ENCODE measurements around the gene SCD.

SCD gene

DNA sequence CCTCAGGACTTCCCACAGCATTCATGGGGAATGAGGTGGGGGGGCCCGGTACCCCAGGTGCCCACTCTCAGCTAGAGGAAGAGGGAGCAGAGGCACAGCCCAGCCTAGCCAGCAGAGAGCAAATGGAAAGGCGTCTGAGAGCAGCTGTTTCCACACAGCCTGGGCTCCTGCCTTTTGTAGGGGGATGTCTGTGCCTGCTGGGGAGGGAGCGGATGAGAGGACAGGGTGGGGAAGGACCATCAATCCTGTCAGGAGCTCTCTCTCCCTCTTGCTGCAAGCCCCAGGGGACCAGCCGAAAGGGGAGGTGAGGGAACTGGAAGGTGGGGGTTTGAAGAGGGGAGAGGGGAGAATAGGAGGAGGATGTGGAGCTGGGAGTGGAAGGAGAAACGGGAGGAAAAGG lies 17.0 kb upstream of the SCD start, which contains the start of gene PKD2L1:
Gene PKD2L1 (minus strand): TSS at position 150 of the 400 bp plus-strand sequence. CDS start 125 bp downstream, at position 25.
- no peak for TF ChIP-seq SIN3A (IDR thresholded peaks at IDR 0.05; ENCODE audit: borderline replicate concordance, insufficient read depth, low read length)
- no peak for TF ChIP-seq TAF1 (IDR thresholded peaks at IDR 0.05; ENCODE audit: borderline replicate concordance, insufficient read depth, low read length)
- TF ChIP-seq FOXP2 (optimal IDR thresholded peaks at IDR 0.05; ENCODE audit: borderline replicate concordance, extremely low read depth, extremely low read length, insufficient read depth) = no peak

DNA sequence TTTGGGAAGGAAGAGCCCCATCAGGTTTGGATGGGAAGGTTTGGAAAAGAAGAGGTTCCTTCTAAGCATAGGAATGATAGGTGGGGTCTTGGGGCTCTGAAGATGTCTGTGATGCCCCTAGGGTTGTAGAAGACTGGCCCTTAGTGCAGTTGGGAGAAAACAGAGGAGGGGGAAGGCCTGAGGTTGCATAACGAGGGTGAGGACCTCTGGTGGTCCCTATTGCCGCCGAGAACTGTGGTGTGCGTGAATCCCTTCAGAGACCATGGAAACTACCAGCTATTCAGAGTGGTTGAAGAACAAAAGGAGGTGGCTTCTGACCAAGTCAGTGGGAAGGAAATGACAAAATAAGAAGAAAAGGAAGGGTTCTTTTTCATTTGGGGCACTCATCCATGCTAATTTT lies 13.9 kb upstream of the SCD start:
- no peak for TF ChIP-seq SIN3A (IDR thresholded peaks at IDR 0.05; ENCODE audit: borderline replicate concordance, insufficient read depth, low read length)
- TF ChIP-seq FOXP2 (optimal IDR thresholded peaks at IDR 0.05; ENCODE audit: borderline replicate concordance, extremely low read depth, extremely low read length, insufficient read depth) = no peak
- no peak for TF ChIP-seq TAF1 (IDR thresholded peaks at IDR 0.05; ENCODE audit: borderline replicate concordance, insufficient read depth, low read length)
- TF ChIP-seq, protein P1, sequence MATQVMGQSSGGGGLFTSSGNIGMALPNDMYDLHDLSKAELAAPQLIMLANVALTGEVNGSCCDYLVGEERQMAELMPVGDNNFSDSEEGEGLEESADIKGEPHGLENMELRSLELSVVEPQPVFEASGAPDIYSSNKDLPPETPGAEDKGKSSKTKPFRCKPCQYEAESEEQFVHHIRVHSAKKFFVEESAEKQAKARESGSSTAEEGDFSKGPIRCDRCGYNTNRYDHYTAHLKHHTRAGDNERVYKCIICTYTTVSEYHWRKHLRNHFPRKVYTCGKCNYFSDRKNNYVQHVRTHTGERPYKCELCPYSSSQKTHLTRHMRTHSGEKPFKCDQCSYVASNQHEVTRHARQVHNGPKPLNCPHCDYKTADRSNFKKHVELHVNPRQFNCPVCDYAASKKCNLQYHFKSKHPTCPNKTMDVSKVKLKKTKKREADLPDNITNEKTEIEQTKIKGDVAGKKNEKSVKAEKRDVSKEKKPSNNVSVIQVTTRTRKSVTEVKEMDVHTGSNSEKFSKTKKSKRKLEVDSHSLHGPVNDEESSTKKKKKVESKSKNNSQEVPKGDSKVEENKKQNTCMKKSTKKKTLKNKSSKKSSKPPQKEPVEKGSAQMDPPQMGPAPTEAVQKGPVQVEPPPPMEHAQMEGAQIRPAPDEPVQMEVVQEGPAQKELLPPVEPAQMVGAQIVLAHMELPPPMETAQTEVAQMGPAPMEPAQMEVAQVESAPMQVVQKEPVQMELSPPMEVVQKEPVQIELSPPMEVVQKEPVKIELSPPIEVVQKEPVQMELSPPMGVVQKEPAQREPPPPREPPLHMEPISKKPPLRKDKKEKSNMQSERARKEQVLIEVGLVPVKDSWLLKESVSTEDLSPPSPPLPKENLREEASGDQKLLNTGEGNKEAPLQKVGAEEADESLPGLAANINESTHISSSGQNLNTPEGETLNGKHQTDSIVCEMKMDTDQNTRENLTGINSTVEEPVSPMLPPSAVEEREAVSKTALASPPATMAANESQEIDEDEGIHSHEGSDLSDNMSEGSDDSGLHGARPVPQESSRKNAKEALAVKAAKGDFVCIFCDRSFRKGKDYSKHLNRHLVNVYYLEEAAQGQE (IDR thresholded peaks at IDR 0.05; ENCODE audit: insufficient read depth in 1 of 2, low read depth in 2 of 2, low read length in 2 of 2) = no peak
- TF ChIP-seq POLR2AphosphoS5 (IDR thresholded peaks at IDR 0.05; ENCODE audit: low read depth, low read length) = no peak

DNA sequence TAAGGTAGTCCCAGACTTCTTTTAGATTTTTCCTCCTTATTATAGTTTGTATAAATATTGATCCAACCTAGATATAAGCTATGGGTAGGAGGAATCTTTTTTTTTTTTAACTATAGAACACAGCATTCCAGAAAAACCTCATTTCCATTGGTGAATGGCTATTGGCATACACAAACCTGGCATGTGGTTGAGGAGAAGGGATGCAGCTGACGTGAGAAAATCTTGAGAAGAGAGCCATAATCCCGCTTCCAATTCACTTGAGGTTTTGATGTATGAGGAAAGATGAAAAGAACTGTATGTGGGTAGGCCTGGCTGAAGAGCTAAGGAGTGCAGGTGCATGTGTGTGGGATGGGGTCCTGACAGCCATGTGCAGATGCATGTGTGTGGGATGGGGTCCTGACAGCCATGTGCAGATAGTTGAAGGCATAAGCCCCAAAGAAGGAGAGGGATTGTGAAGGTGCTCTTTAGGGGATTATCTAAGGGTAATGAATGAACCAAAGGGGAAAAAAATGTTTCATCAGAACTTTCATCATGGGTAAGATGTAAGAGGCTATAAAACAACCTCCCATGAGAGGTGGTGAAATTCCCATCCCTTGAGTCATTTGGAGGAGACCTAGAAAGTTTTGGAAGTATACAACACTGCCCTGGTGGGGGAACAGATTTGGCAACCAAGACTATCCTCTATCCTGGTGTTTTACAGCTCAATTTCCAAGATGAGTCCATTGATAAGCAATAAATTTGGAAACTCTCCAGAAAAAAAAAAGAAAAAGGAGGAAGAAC lies 13.2 kb upstream of the SCD start:
- TF ChIP-seq FOXP2 (optimal IDR thresholded peaks at IDR 0.05; ENCODE audit: borderline replicate concordance, extremely low read depth, extremely low read length, insufficient read depth) = no peak
- TF ChIP-seq, protein P1 (IDR thresholded peaks at IDR 0.05; ENCODE audit: insufficient read depth in 1 of 2, low read depth in 2 of 2, low read length in 2 of 2) = no peak
- TF ChIP-seq SIN3A (IDR thresholded peaks at IDR 0.05; ENCODE audit: borderline replicate concordance, insufficient read depth, low read length) = no peak
- TF ChIP-seq TAF1 (IDR thresholded peaks at IDR 0.05; ENCODE audit: borderline replicate concordance, insufficient read depth, low read length) = no peak

DNA sequence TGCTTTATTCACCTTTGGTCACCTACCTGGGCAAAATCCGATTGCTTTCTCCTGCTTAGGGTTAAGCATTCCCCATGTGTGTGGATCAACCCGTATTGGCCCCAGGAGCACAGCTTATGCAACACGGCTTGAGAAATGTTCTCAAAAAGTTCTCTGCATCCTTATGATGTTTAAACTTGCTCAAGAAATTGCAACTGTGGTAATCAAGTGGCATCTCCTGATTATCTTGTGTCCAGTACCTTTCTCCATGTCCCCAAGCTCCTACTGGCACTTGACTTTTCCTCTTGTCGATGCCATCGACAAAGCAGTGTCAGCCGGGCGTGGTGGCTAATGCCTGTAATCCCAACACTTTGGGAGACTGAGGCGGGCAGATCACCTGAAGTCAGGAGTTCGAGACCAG lies 12.3 kb upstream of the SCD start:
- no peak for TF ChIP-seq SIN3A (IDR thresholded peaks at IDR 0.05; ENCODE audit: borderline replicate concordance, insufficient read depth, low read length)
- TF ChIP-seq FOXP2 (optimal IDR thresholded peaks at IDR 0.05; ENCODE audit: borderline replicate concordance, extremely low read depth, extremely low read length, insufficient read depth) = no peak
- TF ChIP-seq POLR2AphosphoS5 (IDR thresholded peaks at IDR 0.05; ENCODE audit: low read depth, low read length) = no peak

DNA sequence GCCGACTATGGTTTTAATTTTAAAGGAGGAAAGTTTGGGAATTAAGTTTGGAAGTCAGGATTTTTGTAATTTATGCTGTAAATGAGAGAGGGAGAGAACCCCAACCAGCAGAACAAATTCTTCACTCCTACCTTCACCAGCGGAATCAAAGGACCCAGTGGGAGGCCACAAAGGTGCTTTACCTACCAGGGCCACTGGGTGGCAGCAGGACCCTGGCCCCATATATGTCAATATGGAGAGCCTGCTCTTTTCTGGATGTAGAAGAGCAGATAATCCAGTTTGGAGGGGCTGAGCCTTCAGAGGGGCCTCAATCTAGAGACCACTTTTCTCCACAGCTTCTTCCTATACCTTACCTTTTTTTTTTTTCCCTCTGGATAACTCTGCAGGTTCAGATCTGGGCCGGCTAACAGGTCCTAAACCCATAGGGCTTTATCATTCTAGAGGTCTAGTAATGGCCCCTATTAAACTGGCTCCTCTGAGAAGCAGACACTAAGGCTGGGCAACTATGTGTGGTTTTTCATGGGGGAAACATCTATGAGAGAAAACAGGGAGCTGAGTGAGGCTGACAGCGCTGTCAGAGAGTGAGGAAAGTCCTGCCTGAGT lies 8.5 kb upstream of the SCD start:
- TF ChIP-seq POLR2AphosphoS5 (IDR thresholded peaks at IDR 0.05; ENCODE audit: low read depth, low read length) (no peak), SIN3A (IDR thresholded peaks at IDR 0.05; ENCODE audit: borderline replicate concordance, insufficient read depth, low read length) (no peak), FOXP2 (optimal IDR thresholded peaks at IDR 0.05; ENCODE audit: borderline replicate concordance, extremely low read depth, extremely low read length, insufficient read depth) (no peak), TAF1 (IDR thresholded peaks at IDR 0.05; ENCODE audit: borderline replicate concordance, insufficient read depth, low read length) (no peak)
- TF ChIP-seq, protein P1 (IDR thresholded peaks at IDR 0.05; ENCODE audit: insufficient read depth in 1 of 2, low read depth in 2 of 2, low read length in 2 of 2) = no peak

DNA sequence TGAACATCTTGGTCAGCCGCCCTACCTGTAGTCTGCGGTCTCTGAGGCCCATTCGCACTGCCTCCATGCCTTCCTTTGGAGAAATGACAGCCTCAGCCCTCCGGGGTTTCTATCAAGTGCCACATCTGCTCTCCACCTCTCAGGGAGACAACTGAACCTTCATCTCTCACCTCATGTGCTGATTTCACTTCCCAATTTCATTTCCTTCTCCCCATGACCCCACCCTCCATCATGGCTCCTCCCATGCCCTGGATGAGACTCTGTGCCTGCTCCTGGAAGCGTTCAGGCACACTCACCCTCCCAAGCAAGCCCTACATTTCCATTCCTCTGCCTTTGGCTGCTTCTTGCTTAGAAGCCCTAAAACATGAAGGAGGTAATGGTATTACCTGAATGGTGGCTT lies 7.8 kb upstream of the SCD start:
- TF ChIP-seq, protein P1 (IDR thresholded peaks at IDR 0.05; ENCODE audit: insufficient read depth in 1 of 2, low read depth in 2 of 2, low read length in 2 of 2) = no peak
- no peak for TF ChIP-seq POLR2AphosphoS5 (IDR thresholded peaks at IDR 0.05; ENCODE audit: low read depth, low read length)
- no peak for TF ChIP-seq TAF1 (IDR thresholded peaks at IDR 0.05; ENCODE audit: borderline replicate concordance, insufficient read depth, low read length)
- no peak for TF ChIP-seq FOXP2 (optimal IDR thresholded peaks at IDR 0.05; ENCODE audit: borderline replicate concordance, extremely low read depth, extremely low read length, insufficient read depth)
- TF ChIP-seq SIN3A (IDR thresholded peaks at IDR 0.05; ENCODE audit: borderline replicate concordance, insufficient read depth, low read length) = no peak
